NB4 (cell line): Measurements from ENCODE around the gene AGBL5.

Source experiments
- MYC ChIP-seq: IDR thresholded peaks from 2 replicates; pipeline ENCODE4 v1.6.1; 2011; ENCODE audit warnings: low read depth, low read length
- POLR2A ChIP-seq: IDR thresholded peaks from 2 replicates; pipeline ENCODE4 v1.6.1; 2011; ENCODE audit warnings: mild to moderate bottlenecking; ENCODE audit not compliant: insufficient read length; ENCODE audit errors: extremely low read depth
- TF ChIP-seq, protein P1 (sequence below): IDR thresholded peaks from 2 replicates; pipeline ENCODE4 v1.6.1; 2011; ENCODE audit warnings: low read depth, low read length
- TF ChIP-seq, protein P2 (sequence below): IDR thresholded peaks from one replicate; pipeline ENCODE4 v1.5.1; 2012; ENCODE audit warnings: low read depth, low read length

DNA sequence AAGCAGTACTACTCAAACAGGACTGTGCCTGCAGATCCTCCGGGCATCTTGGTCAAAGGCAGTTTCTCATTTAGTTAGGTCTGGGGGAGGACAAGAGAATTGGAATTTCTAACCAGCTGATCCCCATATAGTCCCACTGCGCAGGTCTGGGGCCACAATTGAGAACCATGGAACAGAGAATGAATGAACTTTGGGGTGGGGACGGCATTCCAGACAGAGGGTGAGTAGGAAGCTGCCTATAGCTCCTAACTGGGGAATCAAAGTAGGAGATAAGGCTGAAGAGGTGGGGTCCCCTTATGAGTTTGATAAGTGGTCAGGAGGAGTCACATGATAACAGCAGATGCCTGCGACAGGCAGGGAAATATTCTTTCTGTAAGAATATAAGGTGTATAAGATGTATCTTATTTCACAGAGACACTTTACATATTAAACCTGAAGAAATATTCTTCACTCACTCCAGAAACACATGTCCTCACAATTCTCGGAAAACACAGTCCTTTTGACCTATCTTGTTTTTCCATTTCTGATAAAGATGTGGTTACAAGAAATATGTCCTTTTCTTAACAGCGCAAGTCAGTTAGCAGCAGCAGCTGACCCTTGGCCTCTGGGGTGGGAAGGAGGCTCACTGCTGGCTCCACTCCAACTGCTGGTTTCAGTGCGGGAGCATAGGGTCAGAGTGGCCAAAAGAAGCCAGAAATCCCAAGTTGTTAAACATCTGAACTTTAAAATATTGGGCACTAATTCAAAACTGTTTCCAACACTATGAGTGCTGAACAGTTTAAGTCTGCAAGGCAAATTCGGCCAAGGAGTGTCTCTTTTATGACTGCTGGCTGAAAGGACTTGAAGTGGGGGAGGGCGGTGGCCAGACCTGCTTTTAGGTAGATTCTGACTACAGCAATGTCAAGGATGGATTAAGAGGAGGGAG is 31.3 kb upstream of the AGBL5 start:
- TF ChIP-seq POLR2A (no peak), MYC (no peak)
- TF ChIP-seq, protein P1, sequence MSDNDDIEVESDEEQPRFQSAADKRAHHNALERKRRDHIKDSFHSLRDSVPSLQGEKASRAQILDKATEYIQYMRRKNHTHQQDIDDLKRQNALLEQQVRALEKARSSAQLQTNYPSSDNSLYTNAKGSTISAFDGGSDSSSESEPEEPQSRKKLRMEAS, result no peak
- TF ChIP-seq, protein P2, sequence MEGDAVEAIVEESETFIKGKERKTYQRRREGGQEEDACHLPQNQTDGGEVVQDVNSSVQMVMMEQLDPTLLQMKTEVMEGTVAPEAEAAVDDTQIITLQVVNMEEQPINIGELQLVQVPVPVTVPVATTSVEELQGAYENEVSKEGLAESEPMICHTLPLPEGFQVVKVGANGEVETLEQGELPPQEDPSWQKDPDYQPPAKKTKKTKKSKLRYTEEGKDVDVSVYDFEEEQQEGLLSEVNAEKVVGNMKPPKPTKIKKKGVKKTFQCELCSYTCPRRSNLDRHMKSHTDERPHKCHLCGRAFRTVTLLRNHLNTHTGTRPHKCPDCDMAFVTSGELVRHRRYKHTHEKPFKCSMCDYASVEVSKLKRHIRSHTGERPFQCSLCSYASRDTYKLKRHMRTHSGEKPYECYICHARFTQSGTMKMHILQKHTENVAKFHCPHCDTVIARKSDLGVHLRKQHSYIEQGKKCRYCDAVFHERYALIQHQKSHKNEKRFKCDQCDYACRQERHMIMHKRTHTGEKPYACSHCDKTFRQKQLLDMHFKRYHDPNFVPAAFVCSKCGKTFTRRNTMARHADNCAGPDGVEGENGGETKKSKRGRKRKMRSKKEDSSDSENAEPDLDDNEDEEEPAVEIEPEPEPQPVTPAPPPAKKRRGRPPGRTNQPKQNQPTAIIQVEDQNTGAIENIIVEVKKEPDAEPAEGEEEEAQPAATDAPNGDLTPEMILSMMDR, result no peak
